ENCODE data around the gene CCDC61. TPM values are rescaled to one million over a fixed set of nuclear protein-coding genes. Genes with fewer than 3 reads are reported as not detected.
A peak's percentile ranks its signal among the peaks of the same experiment; 100 is the strongest.

CCDC61 gene
- total and polyA plus RNA-seq, 4 donors = 7.8 to 21.0 (median 11.0) TPM

DNA sequence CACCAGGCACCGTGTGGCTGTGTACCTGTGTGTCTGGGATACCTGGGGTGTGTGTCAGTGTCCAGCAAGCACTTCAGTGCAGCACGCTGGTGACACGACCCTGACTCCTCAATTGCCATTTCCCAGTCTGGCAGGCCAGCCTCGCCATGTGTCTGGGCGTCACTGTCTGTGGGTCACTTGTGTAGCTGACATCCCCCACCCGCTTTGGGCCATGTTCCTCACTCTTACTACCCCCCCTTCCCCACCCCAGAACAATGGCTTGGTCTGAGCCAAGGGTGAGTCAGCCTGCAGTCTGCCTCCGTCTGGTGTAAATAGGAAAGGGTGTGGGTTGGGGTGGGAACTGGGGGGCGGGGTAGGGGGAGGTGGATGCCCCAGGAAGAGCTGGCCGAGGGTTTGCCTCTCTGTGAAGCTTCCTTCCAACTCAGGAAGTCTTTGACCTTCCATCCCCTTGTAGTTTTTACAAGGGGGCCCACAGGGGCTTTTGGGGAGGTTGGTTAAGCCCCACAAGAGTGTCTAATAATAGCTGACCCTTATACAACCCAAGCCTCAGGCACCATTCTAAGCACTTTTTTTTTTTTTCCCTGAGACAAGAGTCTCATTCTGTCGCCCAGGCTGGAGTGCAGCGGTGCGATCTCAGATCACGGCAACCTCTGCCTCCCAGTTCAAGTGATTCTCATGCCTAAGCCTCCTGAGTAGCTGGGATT, 39.2 kb upstream of the CCDC61 start:
- ATAC-seq (ENCODE audit: insufficient read depth, low FRiP score) = peak; percentile 44
- Histone ChIP-seq H3K27me3 (ENCODE audit: control insufficient read depth in 3 of 3, insufficient read depth in 3 of 3, low read length in 2 of 3) (peaks cover 0 to 19% (median 3%) of the 10 kb centered on the region in 3 donors), H3K4me3 (no peak overlapping the region), H3K4me1 (ENCODE audit: control insufficient read depth in 5 of 5, insufficient read depth in 5 of 5, low read length in 5 of 5) (peaks cover 0 to 25% (median 0%) of the 10 kb centered on the region in 5 donors), H3K9ac (ENCODE audit: insufficient read depth in 1 of 2, low read length in 2 of 2) (no peak overlapping the region), H3K27ac (ENCODE audit: low read depth in 1 of 2, low read length in 1 of 2) (peak overlapping the region; percentile 67 to 71), H3K36me3 (ENCODE audit: control insufficient read depth in 4 of 4, insufficient read depth in 4 of 4, low read length in 4 of 4) (no peaks in the 10 kb centered on the region), H3K9me3 (ENCODE audit: control insufficient read depth in 4 of 4, insufficient read depth in 3 of 4, low read length in 3 of 4) (peaks cover 0 to 10% (median 0%) of the 10 kb centered on the region in 4 donors)
- WGBS, 2 donors = 23% methylated on average over 13 of the region's 13 CpGs
- TF ChIP-seq, protein P1, sequence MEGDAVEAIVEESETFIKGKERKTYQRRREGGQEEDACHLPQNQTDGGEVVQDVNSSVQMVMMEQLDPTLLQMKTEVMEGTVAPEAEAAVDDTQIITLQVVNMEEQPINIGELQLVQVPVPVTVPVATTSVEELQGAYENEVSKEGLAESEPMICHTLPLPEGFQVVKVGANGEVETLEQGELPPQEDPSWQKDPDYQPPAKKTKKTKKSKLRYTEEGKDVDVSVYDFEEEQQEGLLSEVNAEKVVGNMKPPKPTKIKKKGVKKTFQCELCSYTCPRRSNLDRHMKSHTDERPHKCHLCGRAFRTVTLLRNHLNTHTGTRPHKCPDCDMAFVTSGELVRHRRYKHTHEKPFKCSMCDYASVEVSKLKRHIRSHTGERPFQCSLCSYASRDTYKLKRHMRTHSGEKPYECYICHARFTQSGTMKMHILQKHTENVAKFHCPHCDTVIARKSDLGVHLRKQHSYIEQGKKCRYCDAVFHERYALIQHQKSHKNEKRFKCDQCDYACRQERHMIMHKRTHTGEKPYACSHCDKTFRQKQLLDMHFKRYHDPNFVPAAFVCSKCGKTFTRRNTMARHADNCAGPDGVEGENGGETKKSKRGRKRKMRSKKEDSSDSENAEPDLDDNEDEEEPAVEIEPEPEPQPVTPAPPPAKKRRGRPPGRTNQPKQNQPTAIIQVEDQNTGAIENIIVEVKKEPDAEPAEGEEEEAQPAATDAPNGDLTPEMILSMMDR (IDR thresholded peaks at IDR 0.05; ENCODE audit: control extremely low read depth, extremely low read depth) = no peak
- peak; percentile 30 to 78 (median 39) for DNase-seq

DNA sequence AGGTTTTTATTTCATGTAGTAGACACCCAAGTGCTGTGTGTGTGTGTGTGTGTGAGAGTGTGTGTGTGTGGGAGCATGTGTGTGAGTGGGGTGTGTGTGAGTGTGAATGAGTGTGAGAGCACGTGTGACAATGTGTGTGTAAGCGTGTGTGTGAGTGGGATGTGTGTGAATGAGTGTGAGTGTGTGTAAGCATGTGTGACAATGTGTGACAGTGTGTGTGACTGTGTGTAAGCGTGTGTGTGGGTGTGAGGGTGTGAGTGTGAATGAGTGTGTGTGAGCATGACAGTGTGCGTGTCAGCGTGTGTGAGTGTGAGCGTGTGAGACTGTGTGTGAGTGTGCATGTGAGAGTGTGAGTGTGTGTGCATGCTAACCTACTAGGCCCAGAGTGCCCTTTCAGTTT, 36.9 kb upstream of the CCDC61 start:
- Histone ChIP-seq H3K27me3 (ENCODE audit: control insufficient read depth in 3 of 3, insufficient read depth in 3 of 3, low read length in 2 of 3) (peaks cover 0 to 23% (median 3%) of the 10 kb centered on the region in 3 donors), H3K4me1 (ENCODE audit: control insufficient read depth in 5 of 5, insufficient read depth in 5 of 5, low read length in 5 of 5) (peaks cover 0 to 21% (median 0%) of the 10 kb centered on the region in 5 donors)

DNA sequence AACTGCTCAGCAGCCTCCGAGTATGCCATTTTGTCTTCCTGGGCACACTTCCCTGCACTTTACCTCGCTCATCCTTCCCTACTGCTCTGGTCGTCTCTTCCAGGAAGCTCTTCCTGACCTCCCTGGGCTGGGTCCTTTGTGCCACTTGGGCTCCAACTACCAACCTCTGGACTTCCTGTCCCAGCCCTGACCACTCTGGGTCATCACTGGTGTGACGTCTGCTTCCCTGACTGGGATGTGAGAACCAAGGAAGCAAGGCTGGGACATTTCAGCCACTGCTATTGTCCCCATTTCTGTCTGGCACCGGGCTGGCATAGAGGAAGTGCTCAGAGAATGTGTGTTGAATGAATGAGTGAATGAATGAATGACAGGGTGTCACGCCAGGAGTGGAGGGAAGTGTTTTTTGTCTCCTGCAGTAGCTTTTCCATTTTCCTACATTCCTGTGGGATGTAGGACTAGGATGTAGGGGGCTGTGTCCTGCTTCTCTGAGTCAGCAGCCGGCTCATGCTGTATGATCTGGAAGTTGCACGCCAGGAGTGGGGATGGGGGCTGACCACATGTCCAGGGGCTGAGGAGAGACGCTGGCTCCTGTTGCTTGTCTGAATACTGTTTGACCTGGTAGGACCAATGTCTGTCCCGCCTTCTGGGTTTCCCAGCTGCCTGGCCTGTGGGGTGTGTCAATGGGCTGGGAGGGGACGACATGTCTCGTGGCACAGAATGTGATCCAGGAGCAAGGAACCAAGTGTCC, 36.3 kb upstream of the CCDC61 start:
- no peak overlapping the region for H3K4me3 ChIP-seq
- H3K4me1 ChIP-seq (ENCODE audit: control insufficient read depth in 5 of 5, insufficient read depth in 5 of 5, low read length in 5 of 5) = peaks cover 0 to 18% (median 0%) of the 10 kb centered on the region in 5 donors
- H3K27ac ChIP-seq (ENCODE audit: low read depth in 1 of 2, low read length in 1 of 2) = peak overlapping the region; percentile 2 to 65
- no peak overlapping the region for H3K9ac ChIP-seq (ENCODE audit: insufficient read depth in 1 of 2, low read length in 2 of 2)
- peaks cover 0 to 3% (median 0%) of the 10 kb centered on the region in 4 donors for H3K36me3 ChIP-seq (ENCODE audit: control insufficient read depth in 4 of 4, insufficient read depth in 4 of 4, low read length in 4 of 4)
- TF ChIP-seq, protein P1 (IDR thresholded peaks at IDR 0.05; ENCODE audit: control extremely low read depth, extremely low read depth) = no peak
- H3K9me3 ChIP-seq (ENCODE audit: control insufficient read depth in 4 of 4, insufficient read depth in 3 of 4, low read length in 3 of 4) = peaks cover 0 to 8% (median 0%) of the 10 kb centered on the region in 4 donors
- H3K27me3 ChIP-seq (ENCODE audit: control insufficient read depth in 3 of 3, insufficient read depth in 3 of 3, low read length in 2 of 3) = peaks cover 0 to 23% (median 3%) of the 10 kb centered on the region in 3 donors
- ATAC-seq (ENCODE audit: insufficient read depth, low FRiP score) (no peak), DNase-seq (peak in 1 of 3 donors; percentile 16)
- WGBS, 2 donors = 56 to 63% methylated on average over 12 of the region's 12 CpGs

More for the DNA sequence above, 36.9 kb upstream of the CCDC61 start:
- Histone ChIP-seq H3K27ac (ENCODE audit: low read depth in 1 of 2, low read length in 1 of 2) (peak overlapping the region in 1 of 2 donors; percentile 65), H3K9me3 (ENCODE audit: control insufficient read depth in 4 of 4, insufficient read depth in 3 of 4, low read length in 3 of 4) (peaks cover 0 to 10% (median 0%) of the 10 kb centered on the region in 4 donors), H3K36me3 (ENCODE audit: control insufficient read depth in 4 of 4, insufficient read depth in 4 of 4, low read length in 4 of 4) (peaks cover 0 to 3% (median 0%) of the 10 kb centered on the region in 4 donors), H3K4me3 (no peak overlapping the region), H3K9ac (ENCODE audit: insufficient read depth in 1 of 2, low read length in 2 of 2) (no peak overlapping the region)
- WGBS, 2 donors = 87 to 92% methylated on average over 6 of the region's 6 CpGs
- DNase-seq = no peak
- TF ChIP-seq, protein P1 (IDR thresholded peaks at IDR 0.05; ENCODE audit: control extremely low read depth, extremely low read depth) = no peak
- ATAC-seq (ENCODE audit: insufficient read depth, low FRiP score) = no peak

All from lung (tissue), 12 donors.